ENCODE results near the gene DSCAM.

Gene DSCAM

DNA sequence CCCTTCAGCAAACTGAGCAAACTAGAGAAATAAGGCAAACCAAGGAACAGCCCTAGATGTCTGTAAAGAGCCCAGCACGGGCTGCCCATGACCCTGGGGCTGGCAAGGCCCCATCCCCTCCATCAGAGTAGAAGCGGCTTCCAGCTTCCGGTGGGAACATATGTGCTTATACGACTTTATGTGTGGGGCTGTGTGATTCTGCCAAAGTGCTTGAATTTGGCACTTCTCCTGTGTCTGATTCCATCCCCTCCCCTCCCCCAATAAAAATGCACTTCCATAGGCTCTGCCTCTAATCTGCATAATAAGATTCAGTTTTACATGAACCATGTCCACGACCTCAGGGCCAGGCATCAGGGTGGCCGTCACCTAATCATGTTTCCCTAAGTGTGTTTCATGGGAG lies 236.6 kb downstream of the DSCAM start:
- no peak for DNase-seq (ENCODE audit: low spot score)

DNA sequence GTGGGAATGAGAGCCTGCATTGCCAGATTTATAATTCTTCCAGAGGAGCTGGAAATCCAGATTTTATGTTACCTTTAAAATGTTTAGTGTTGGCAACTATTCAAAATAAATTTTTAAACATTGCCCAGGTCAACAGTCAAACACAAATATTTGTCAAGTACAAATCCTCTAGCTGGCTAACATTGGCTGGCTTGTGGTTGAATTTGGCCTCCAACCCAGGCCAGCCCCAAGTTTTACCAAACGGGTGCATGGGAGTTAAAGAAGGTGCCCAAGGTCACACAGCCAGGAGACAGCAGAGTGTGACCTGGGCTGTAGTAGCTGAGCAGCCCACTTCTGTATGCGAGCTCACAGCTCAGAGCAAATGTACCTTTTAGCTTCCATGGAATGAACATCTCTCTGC lies 240.6 kb downstream of the DSCAM start:
- no peak for DNase-seq (ENCODE audit: low spot score)

DNA sequence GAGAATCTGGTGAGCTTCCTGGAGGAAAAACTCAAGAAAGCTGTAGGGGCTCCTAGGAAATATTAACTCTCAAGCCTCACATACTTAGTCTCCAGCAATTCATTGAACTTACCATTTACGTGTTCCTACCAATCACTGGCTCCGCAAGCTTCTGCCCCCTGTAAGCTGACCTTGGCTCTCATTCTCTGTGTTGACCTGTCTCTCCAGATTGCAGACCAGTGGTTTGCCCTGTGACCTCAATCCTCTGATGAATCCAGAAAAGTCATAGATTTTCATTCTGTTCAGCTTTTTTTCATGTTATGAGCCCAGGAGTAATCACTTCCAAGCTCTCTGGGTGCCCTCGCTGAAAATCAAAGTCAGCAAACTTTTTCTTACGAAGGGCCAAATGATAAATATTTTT lies 241.9 kb downstream of the DSCAM start:
- DNase-seq (ENCODE audit: low spot score) = no peak

DNA sequence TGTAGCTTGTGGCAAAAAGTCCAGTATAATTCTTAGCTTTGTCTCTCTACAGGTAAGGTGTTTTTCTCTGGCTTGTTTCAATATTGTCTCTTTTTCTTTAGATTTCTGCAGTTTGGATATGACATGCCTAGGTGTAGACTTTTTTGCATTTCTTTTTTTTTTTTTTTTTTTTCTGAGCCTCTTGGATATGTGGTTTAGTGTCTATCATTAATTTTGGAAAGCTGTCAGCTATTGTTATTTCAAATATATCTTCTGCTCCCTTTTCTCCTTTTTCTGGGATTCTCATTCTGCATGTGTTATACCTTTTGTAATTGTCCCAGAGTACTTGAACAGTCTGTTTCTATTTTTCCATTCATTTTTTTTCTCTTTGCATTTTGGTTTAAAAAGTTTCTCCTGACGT lies 243.2 kb downstream of the DSCAM start:
- DNase-seq (ENCODE audit: low spot score) = no peak

DNA sequence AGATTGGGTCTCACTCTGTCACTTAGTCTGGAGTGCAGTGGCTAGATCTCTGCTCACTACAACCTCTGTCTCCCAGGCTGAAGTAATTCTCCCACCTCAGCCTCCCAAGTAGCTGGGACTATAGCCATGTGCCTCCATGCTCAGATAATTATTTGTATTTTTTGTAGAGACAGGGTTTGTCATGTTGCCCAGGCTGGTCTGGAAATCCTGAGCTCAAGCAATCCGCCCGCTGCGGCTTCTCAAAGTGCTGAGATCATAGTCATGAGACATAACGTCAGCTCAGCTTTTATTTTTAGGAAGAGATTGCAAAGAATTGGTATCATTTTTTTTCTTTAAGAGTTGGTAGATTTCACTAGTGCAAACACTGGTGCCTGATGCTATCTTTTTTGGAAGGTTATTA lies 244.9 kb downstream of the DSCAM start:
- DNase-seq (ENCODE audit: low spot score) = no peak

DNA sequence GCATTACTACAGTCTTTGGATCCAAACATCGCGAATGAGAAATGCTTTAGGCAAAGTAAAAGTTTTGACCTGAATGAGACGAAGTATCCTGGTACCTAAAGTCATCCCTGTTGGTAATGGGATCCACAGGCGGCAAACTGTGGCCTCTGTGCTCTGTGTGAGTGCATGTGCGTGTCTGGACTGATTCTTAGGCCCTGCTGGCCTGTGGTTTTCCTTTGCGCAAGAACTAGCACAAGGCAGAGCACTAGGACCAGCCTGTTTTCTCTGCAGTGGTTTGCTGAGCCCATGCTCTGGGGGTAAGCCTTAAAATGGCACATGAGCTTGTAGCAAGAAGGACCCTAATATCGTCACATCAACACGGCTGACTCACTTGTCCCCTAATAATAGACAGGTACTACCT lies 251.2 kb downstream of the DSCAM start:
- DNase-seq (ENCODE audit: low spot score) = no peak

DNA sequence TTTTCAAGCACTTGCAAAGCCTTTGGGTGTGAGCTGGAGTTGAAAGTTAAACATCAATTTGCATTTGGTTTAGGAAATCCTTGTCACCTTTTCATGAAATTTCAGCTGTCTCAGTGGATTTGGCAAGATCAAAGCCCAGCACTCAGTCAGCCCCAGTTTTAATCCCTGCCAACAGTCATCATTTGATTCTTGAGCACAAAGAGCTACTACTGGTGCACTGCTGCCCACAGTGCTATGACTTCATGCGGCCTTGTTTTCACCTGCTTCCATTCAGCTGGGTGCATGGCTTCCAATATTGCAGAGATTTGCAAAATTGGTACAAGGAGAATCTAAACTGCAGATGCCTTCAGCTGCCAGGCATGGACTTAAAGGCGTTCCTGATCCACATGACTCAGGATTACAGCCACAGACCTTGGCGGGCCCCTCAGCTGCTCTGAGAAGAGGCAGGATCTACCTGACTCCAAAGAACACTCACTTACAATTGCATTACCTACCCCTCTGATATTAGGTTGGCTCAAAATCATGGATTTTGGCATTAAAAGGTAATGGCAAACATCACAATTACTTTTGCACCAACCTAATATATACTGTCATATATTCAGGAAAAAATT lies 259.1 kb downstream of the DSCAM start:
- no peak for DNase-seq (ENCODE audit: low spot score)

DNA sequence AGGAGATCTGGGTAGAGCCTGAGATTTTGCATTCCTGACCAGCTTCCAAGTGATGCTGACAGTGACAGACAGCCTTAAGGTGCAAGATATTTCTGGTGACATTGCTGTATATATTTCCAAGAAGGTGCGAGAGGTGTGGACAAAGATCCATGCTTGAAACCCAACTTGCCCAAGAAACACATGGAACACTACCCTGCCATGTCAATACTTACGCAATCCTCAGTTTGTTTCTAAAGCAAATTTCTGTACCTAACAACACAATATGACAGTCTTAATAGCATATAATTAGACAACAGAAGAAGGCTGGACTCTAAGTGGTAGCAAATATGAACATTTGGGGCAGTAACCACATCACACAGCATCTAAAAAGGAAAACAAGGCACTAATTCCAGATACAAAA lies 260.4 kb downstream of the DSCAM start:
- no peak for DNase-seq (ENCODE audit: low spot score)

DNA sequence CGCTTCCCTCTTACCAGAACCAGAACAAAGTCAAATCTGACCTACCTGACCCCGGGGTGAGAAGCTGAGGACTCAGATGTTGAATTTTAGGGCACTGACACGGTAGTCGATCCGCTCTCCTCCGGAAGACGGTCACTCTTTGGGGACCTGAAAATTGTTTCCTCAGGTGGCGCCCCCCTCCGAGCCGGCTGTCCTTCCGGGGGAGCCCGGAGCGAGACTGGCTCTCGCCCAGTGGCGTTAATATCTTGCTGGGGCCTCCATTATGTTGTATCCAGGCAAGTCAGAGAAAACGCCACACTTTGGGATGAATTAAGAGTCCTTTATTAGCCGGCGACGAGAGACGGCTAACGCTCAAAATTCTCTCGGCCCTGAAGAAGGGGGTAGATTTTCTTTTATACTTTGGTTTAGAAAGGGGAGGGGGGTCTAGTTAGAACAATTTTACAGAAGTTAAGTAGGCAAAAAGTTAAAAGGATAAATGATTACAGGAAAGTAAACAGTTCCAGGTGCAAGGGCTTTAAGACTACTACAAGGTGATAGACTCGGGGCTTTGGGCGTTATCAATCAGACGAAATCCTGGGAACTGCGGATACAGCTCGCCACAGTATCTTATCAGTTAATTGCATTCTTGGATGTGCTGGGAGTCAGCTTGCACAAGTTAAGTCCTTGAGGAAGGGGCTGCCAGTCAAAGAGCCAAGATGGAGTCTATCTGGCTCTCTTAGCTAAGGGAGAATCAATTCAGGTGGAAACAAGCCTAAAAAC lies 269.5 kb downstream of the DSCAM start:
- no peak for DNase-seq (ENCODE audit: low spot score)

DNA sequence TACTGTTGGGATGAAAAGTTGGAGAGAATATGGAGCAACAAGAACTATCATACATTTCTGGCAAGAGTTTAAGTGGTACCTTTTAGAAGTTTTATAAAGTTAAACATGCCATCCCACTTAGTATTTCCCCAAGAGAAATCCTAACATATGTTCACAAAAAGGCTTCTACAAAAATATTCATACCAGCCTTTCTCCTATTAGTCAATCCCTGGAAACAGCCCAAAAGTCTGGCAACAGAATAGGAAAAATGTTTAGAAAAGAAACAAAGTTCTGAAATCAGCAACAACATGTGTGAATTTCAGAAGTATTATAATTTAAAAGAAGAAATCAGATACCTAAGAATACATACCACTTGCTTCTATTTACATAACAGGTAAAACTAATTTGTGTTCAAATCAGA lies 271.0 kb downstream of the DSCAM start:
- no peak for DNase-seq (ENCODE audit: low spot score)

DNA sequence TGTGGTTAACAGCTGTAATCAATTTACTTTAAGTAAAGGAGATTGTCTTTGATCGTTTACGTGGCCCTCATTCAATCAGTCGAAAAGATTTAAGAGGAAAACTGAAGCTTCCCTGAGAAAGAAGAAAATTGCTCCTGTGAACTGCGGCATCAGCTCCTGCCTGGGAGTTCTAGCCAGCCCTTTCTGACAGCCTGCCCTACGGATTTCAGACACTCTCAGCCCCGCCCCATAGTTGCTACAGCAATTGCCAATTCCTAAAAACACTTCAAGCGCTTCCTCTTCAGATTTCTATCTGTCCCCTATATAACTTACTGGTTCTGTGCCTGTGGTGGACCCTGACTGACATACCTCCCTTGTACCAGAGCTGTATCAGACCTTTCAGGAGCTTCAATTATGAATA lies 277.6 kb downstream of the DSCAM start:
- no peak for DNase-seq (ENCODE audit: low spot score)

DNA sequence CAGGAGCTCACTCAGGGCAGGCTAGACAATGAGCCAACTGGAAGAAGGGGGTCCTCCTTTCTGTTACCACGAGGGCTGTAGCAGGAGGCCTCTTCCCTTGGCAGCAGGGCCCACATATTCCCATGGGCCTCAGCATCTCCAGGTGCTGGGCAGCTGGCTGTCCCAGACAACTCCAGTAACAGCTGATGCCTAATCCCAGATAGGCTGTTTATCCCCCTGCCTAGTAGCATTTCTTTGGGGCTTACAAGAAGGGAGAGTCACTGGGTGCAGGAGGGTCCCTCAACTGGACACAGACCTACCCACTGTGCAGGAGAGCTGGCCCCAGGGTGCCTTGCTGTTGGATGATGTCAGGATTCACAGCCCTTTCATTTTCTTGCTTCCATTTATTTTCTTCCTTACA lies 278.2 kb downstream of the DSCAM start:
- DNase-seq (ENCODE audit: low spot score) = no peak

DNA sequence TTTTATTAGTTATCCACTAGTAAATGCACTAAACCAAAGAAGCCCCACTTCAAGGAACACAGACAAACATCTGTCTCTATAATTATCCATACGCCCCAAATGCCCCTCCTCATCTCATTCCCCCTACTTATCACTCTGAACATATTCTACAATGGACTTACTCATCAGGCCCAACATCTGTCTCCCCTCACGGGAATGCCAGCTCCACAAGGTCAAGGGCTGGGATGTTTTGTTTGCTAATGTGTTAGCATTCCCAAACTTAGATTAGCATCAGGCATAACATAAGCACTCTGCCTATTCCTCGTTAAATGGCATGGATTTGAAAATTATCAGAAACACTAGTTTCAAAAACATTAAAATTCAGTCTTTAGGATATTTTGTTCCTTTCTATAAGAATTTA lies 279.5 kb downstream of the DSCAM start:
- no peak for DNase-seq (ENCODE audit: low spot score)

DNA sequence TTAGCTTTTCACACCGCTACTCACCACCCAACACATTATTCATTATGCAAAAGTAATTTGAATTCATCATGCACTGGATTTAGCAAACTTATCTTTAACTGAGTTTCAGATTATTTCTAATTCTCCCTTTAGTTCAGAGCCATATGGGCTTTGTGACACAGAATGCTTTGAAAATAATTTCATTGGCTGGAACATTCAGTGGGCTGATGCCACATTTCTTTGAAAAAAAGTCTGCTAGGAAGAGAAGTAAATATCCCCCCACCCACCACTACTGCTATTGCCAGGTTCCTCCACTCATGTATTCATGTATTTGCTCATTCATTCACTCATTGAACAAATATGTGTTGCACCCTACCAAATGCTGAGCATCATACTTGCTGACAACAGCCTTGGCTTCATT lies 280.5 kb downstream of the DSCAM start:
- DNase-seq (ENCODE audit: low spot score) = no peak

DNA sequence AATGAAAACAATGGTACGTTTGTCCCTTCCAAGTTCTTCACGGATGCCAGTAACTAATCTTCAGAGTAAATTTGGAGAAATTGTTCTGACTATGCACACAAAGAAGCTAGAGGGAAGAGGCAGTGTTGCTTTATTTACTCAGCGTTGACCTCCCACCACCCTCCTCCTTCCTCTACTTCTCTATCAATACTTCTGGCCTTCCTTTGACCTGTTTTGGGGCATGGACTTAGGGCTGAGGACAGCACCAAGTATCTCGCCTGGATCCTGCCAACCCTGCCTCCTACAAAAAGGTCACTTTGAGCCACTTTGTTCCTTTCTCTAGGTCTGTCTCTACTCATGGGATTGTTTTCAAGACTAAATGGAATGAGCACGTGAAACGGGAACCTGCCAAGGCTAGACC lies 282.6 kb downstream of the DSCAM start:
- no peak for DNase-seq (ENCODE audit: low spot score)

DNA sequence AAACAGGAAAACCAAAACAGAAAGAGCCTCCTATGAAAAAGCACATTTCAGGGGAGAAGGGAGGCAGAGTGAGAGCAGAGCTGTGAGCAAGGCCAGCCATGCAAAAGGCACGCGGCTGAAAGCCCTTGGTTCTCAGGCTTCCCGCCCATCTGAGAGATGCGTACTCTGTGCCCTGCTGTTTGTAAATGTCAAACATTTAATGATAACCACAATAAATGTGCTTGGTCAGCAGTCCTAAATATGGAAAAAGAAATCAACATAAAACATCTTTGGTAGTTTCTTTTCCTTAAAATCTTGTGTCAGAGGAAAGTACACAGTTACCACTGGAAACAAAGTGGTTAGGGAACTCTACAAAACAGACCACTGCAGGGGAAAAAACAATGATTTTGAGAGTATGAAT lies 283.1 kb downstream of the DSCAM start:
- no peak for DNase-seq (ENCODE audit: low spot score)

DNA sequence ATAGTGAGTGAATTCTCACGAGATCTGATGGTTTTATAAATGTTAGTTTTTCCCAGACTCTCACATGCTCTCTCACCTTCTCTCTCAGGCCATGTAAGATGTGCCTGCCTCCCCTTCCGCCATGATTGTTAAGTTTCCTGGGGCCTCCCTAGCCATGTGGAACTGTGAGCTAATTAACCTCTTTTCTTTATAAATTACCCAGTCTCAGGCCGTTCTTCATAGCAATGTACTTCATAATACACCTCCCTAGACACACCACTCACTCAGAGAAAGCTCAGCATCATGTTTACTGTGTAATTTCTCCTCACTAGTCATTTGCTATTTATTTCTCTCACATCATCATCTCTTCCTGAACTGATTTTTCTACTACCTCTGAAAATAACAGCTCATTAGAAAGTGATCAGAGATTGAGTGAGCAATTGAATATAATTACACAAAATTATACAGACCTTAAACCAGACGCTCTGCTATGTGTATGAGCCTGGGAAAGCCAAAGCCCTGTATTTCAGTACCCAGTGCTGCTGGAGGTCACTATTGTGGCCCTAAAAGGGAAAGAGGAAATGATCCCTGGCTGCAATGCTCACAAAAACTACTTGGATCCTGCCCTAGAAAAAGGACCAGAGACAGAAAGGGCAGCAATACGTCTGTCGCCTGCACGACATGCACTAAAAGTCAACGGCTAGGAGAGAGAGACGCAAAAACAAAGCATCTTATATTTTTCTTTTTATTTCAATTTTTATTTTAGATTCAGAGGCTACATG lies 284.5 kb downstream of the DSCAM start:
- DNase-seq (ENCODE audit: low spot score) = no peak

DNA sequence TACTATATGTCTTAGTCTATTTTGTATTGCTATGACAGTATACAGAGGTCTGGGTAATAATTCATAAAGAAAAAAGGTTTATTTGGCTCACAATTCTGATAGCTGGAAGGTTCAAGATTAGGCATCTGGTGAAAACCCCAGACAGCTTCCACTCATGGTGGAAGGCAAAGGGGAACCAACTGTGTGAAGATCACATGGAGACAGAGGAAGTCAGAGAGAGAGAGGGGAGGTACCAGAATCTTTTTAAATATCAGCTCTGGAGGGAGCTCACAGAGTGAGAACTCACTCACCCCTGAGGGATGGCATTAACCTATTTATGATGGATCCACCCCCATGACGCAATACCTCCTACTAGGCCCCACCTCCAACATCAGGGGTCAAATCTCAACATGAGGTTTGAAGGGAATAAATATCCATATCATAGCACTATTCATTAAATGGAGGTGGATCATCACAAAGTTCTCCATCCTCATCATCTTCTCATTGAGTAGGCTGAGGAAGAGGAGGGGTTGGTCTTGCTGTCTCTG lies 290.5 kb downstream of the DSCAM start:
- DNase-seq (ENCODE audit: low spot score) = no peak

DNA sequence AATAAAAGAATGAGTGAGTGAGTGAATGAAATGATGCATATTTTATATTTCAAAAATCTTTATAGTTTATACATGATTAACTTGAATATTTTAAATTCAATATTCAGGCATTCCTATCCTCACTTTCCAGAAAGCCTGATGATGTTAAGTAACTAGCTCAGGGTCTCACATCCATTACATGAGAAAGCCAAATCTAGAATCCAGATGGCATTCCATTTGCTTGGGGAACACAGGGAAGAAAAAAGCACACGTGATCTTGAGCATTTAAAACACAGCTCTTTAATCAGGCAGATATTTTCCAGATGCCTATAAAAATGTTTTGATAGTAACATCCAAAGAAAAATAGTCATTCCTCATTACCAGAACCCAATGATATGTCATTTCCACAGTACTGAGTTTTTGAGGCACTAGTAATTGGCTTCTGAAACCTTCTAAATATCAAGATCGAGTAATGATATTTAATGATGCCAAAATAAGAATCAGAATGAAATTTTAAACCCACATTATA lies 291.9 kb downstream of the DSCAM start:
- DNase-seq (ENCODE audit: low spot score) = no peak

DNA sequence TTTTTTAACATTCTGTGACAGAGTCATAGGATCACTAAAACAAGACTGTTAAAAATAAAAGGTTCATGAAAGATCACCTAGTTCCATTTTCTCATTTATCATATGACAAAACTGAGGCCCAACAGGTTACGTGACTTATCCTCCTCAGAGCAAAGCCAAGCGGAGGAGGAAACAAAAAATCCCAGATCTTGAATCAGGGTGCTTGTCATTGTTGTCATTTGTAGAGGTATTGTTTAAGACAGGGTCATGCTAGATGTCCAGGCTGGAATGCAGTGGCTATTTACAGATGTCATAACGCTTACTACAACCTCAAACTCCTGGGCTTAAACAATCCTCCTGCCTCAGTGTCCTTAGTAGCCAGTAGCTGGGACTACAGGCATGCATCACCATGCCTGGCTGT lies 293.2 kb downstream of the DSCAM start:
- DNase-seq (ENCODE audit: low spot score) = no peak

DNA sequence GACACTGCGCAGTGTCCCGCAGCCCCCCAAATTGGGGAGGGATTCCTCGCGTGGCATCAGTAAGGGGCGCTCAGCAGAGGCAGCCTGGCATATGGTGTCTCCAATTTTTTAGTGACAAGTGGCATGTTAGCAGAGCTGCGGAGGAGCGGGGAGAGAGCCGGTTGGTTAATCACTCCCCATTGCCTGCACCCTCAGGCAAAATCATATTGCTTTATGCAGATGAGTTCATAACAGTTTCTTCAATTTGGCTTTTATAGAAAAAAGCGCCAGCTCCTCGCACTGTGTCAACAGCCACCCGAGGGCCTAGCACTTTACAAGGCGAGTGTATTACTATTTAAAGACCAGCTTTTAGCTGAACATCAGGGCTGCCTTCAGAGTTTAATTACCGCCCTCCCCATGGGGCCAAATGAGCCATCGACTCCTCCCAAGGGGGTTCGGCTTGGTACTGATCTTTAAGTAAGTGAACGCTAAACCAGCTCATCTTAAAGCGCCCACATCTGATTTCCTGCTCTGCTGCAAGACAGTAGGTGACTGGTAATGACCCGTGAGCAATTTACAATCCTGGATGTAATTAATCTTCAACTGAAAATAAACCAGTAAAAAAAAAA lies 298.9 kb downstream of the DSCAM start:
- no peak for DNase-seq (ENCODE audit: low spot score)

DNA sequence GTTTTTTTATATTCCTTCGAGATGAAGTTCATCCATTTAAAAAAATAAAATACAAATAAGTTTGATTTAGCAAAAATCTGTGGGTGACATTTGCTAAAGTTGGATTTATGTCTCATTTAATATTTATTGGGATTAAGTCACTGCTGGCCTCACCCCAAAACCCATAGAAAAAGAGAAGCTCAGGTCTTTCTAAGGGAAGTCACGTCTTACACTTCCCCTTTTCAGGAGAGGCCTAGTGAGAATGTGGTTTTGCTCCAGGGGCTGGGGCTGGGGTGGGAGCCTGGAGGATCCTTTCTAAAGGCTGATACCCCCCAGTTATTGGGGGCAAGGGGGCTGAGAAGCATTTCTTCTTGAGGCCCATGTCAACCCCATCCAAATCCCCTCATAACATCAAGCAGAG lies 300.3 kb downstream of the DSCAM start:
- DNase-seq (ENCODE audit: low spot score) = no peak

DNA sequence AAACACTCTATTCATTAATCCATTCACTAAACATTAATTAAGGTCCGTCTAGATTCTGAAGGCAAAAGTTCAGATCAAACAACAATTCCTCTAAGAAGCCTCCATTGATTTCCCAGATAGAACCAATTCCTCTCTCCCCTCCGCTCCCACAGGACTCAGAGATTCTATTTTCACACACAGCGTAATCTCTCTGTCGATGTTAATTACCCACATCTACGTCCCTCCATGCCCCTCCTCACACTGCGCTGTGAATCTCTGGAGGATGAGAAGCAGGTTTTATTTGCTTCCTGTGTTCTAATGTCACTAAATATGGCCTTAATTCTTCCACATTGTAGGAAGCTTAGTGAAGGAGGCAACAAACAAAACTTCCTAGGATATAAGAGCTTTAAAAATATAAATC lies 306.7 kb downstream of the DSCAM start:
- no peak for DNase-seq (ENCODE audit: low spot score)

Measured in NAMALWA (cell line).